Measurements from ENCODE around the gene CUBN. TPM values are rescaled to one million over a fixed set of nuclear protein-coding genes. Genes with fewer than 3 reads are reported as not detected.

CUBN gene
- total RNA-seq, 2 experiments from 2014 or later, result 0.80 to 0.81 TPM

DNA sequence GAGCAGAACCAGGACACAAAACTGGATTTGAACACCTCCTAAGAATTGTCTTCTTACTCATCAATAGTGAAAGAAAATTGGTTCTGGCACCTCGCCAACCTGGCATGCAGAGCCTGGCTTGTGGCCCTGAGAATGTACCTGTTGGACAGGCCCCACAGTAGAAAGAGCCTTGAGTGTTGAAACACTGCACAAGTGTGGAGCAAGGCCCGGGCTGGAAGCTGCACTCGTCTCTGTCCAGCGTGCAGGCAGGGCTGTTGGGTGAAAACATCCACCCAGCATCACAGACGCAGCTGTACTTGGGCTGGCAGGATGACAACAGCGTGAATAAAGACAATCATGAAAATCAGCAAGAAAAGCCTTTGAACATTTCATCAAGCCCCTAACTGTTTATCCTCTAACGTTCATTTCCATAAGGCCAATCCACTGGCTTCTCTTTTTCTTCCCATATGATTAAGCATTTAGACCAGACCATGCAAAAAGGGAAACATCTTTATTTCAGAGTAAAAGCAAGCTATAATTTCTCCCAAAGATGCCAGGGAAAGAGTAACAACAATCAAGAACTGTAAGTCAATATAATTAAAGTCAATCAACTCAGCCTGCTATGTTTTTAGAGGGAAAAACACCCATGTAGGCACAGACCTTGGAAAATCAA is 15.6 kb downstream of the CUBN start:
- no peak overlapping the region for H3K4me3 Mint-ChIP-seq
- no peaks in the 10 kb centered on the region for H3K27me3 Mint-ChIP-seq
- H3K27ac Mint-ChIP-seq, result no peak overlapping the region
- no peak for DNase-seq
- H3K36me3 Mint-ChIP-seq (ENCODE audit: low read depth), result peaks cover 4% of the 10 kb centered on the region
- POLR2A ChIA-PET, result no interaction called here
- no peaks in the 10 kb centered on the region for H3K9me3 Mint-ChIP-seq
- CTCF ChIA-PET, result no interaction called here
- H3K4me1 Mint-ChIP-seq, result peaks cover 4% of the 10 kb centered on the region

GRCh38 chr10:17113346-17113745 is 16.3 kb downstream of the CUBN start:
- no peak overlapping the region for H3K4me3 Mint-ChIP-seq
- ChIA-PET CTCF (no interaction called here), POLR2A (no interaction called here)
- H3K36me3 Mint-ChIP-seq (ENCODE audit: low read depth), result peaks cover 4% of the 10 kb centered on the region
- no peaks in the 10 kb centered on the region for H3K27me3 Mint-ChIP-seq
- H3K4me1 Mint-ChIP-seq, result peaks cover 4% of the 10 kb centered on the region
- H3K9me3 Mint-ChIP-seq, result no peaks in the 10 kb centered on the region
- DNase-seq, result no peak
- no peak overlapping the region for H3K27ac Mint-ChIP-seq

DNA sequence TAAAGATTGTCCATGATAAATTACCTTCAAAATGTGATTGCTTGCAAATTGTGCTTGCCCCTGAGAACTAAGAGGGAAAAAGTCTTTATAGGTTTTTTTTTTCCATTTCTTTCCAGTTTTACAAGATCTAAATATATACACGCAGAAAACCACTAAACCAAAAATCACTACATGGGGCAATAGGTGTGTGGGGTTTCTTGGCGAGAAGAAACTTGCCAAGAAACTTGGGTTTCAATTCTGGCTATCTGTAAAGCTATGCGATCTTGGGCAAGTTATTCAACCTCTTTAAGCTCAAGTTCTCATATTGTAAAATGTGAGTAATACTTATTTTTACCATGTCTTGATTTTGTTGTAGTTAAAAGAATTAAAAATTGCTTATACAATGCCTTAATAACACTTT is 17.0 kb downstream of the CUBN start:
- ChIA-PET CTCF (no interaction called here), POLR2A (no interaction called here)
- no peaks in the 10 kb centered on the region for H3K9me3 Mint-ChIP-seq
- H3K4me3 Mint-ChIP-seq, result no peak overlapping the region
- H3K36me3 Mint-ChIP-seq (ENCODE audit: low read depth), result peaks cover 4% of the 10 kb centered on the region
- H3K27ac Mint-ChIP-seq, result no peak overlapping the region
- DNase-seq, result no peak
- peaks cover 4% of the 10 kb centered on the region for H3K4me1 Mint-ChIP-seq
- H3K27me3 Mint-ChIP-seq, result no peaks in the 10 kb centered on the region

DNA sequence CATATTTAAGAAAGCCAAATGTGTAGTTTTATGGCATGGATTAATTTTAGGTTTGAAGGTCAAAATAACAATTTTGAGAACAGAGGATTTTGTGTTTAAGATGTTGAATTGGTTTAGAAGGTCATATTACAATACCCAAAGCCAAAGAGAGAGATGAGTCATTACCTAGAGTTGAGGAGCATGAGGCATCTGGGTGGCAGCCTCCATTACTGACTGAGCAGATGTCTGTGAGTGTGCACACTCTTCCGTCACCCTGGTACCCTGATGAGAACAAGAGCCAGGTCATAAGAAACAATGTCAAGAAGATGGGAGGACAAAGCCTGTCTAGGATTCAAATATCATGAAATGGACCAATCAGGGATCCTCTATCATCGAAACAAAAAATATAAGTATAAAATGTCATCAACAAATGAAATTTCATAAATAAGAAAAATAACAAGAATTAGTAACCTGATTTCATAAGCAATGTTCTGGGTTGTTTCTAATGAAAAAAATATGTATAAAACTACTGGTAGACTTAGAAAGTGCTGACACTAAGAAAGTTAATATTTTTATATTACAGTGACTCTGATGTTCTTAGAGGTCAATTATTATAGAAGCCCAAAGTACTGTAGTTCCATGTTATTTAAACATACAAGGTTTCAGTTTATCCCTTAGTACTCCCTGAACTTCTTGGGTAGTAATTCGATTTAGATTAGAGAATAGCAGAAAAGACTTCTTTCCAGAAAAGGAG is 20.0 kb downstream of the CUBN start:
- Mint-ChIP-seq H3K4me3 (no peak overlapping the region), H3K4me1 (no peaks in the 10 kb centered on the region), H3K9me3 (no peaks in the 10 kb centered on the region), H3K27ac (no peak overlapping the region), H3K27me3 (no peaks in the 10 kb centered on the region), H3K36me3 (ENCODE audit: low read depth) (peaks cover 4% of the 10 kb centered on the region)
- CTCF ChIA-PET, result no interaction called here
- POLR2A ChIA-PET, result no interaction called here
- DNase-seq, result no peak

GRCh38 chr10:17109046-17109445 is 20.6 kb downstream of the CUBN start:
- Mint-ChIP-seq H3K4me3 (no peak overlapping the region), H3K36me3 (ENCODE audit: low read depth) (peaks cover 4% of the 10 kb centered on the region), H3K27ac (no peak overlapping the region), H3K27me3 (no peaks in the 10 kb centered on the region), H3K9me3 (no peaks in the 10 kb centered on the region), H3K4me1 (no peaks in the 10 kb centered on the region)
- DNase-seq, result no peak
- ChIA-PET POLR2A (no interaction called here), CTCF (no interaction called here)

GRCh38 chr10:17106991-17107390 is 22.6 kb downstream of the CUBN start:
- no peaks in the 10 kb centered on the region for H3K27me3 Mint-ChIP-seq
- ChIA-PET CTCF (no interaction called here), POLR2A (no interaction called here)
- H3K4me3 Mint-ChIP-seq, result no peak overlapping the region
- H3K36me3 Mint-ChIP-seq (ENCODE audit: low read depth), result no peaks in the 10 kb centered on the region
- H3K9me3 Mint-ChIP-seq, result no peaks in the 10 kb centered on the region
- no peak for DNase-seq
- H3K4me1 Mint-ChIP-seq, result no peaks in the 10 kb centered on the region
- no peak overlapping the region for H3K27ac Mint-ChIP-seq

GRCh38 chr10:17101910-17102266 is 27.7 kb downstream of the CUBN start:
- ChIA-PET POLR2A (no interaction called here), CTCF (no interaction called here)
- no peaks in the 10 kb centered on the region for H3K27me3 Mint-ChIP-seq
- no peaks in the 10 kb centered on the region for H3K4me1 Mint-ChIP-seq
- H3K36me3 Mint-ChIP-seq (ENCODE audit: low read depth), result peaks cover under 1% of the 10 kb centered on the region
- H3K27ac Mint-ChIP-seq, result no peak overlapping the region
- DNase-seq, result no peak
- no peak overlapping the region for H3K4me3 Mint-ChIP-seq
- H3K9me3 Mint-ChIP-seq, result peaks cover under 1% of the 10 kb centered on the region

DNA sequence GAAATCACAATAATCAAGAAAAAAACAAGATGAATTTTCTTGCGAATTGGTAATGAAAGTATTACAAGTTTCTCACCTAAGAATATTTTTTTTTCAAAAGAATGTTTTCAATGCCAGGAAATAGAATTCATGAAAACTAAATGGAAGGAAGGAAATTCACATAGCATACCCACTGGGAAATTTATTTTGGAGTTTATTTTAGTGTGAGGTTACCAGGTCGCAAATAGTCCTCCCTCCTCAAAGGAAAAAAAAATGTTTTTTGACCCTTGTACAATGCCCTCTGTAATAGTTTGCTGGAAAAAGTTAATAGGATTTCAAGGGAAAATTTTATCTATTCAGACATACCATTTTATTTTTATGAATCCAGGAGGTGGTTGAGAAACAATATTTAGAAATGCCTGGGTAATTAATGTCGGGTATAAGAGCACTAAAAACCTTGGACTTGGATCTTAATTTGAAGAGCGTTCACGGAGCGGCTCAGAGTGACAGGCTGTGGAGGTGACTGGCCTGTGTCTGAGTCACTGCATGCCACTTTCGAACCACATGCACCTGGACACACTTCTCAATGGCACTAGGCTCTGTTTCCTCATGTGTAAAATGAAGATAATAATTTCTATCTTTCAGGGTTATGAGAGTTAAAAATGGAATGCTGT is 28.2 kb downstream of the CUBN start:
- H3K9me3 Mint-ChIP-seq, result peaks cover 2% of the 10 kb centered on the region
- H3K4me3 Mint-ChIP-seq, result no peak overlapping the region
- H3K27ac Mint-ChIP-seq, result no peak overlapping the region
- H3K36me3 Mint-ChIP-seq (ENCODE audit: low read depth), result peaks cover 3% of the 10 kb centered on the region
- ChIA-PET POLR2A (no interaction called here), CTCF (no interaction called here)
- H3K4me1 Mint-ChIP-seq, result no peaks in the 10 kb centered on the region
- no peaks in the 10 kb centered on the region for H3K27me3 Mint-ChIP-seq
- no peak for DNase-seq

- Mint-ChIP-seq H3K27ac (no peak overlapping the region), H3K4me3 (no peak overlapping the region), H3K4me1 (no peaks in the 10 kb centered on the region), H3K9me3 (peaks cover 2% of the 10 kb centered on the region), H3K36me3 (ENCODE audit: low read depth) (peaks cover 3% of the 10 kb centered on the region), H3K27me3 (no peaks in the 10 kb centered on the region)
- CTCF ChIA-PET, result no interaction called here
- POLR2A ChIA-PET, result no interaction called here
- DNase-seq, result no peak
Observed at GRCh38 chr10:17100586-17100985, 29.0 kb downstream of the CUBN start.

DNA sequence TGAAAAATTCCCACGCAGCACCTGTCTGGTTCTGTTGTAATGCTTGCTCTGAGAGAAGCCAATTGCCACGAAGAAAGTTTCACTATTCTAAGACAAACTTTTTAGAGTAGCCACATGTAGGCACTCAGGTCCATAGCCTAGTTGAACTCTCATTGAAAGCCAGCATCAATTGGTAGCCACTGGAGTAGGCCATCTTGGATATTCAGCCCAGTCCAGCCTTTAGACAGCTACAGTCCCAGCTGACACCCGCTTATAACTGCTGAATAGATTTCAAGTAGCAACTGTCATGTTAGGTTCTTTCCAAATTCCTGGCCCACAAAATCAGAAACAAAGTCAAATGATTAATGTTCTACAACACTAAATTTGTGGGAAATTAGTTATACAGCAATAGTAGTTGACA is 31.6 kb downstream of the CUBN start:
- POLR2A ChIA-PET, result no interaction called here
- Mint-ChIP-seq H3K27me3 (no peaks in the 10 kb centered on the region), H3K27ac (no peak overlapping the region), H3K4me3 (no peak overlapping the region), H3K9me3 (peaks cover 5% of the 10 kb centered on the region), H3K36me3 (ENCODE audit: low read depth) (peaks cover 3% of the 10 kb centered on the region), H3K4me1 (no peaks in the 10 kb centered on the region)
- CTCF ChIA-PET, result no interaction called here
- DNase-seq, result no peak

DNA sequence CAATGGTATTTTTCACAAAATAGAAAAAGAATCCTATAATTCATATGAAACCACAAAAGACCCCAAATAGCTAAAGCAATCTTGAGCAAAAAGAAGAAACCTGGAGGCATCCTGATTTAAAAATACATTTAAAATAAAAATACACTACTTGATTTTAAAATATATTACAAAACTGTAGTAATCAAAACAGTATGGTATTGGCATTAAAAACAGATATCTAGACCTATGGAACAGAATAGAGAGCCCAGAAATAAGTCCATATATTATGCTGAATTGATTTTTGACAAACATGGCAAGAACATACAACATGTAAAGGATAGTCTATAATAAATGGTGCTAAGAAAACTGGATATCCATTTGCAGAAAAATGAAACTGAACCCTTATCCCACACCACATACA is 34.8 kb downstream of the CUBN start:
- no peak overlapping the region for H3K27ac Mint-ChIP-seq
- H3K4me3 Mint-ChIP-seq, result no peak overlapping the region
- H3K9me3 Mint-ChIP-seq, result peaks cover 11% of the 10 kb centered on the region
- peaks cover 6% of the 10 kb centered on the region for H3K36me3 Mint-ChIP-seq (ENCODE audit: low read depth)
- DNase-seq, result no peak
- ChIA-PET POLR2A (no interaction called here), CTCF (no interaction called here)
- peaks cover 11% of the 10 kb centered on the region for H3K4me1 Mint-ChIP-seq
- no peaks in the 10 kb centered on the region for H3K27me3 Mint-ChIP-seq

DNA sequence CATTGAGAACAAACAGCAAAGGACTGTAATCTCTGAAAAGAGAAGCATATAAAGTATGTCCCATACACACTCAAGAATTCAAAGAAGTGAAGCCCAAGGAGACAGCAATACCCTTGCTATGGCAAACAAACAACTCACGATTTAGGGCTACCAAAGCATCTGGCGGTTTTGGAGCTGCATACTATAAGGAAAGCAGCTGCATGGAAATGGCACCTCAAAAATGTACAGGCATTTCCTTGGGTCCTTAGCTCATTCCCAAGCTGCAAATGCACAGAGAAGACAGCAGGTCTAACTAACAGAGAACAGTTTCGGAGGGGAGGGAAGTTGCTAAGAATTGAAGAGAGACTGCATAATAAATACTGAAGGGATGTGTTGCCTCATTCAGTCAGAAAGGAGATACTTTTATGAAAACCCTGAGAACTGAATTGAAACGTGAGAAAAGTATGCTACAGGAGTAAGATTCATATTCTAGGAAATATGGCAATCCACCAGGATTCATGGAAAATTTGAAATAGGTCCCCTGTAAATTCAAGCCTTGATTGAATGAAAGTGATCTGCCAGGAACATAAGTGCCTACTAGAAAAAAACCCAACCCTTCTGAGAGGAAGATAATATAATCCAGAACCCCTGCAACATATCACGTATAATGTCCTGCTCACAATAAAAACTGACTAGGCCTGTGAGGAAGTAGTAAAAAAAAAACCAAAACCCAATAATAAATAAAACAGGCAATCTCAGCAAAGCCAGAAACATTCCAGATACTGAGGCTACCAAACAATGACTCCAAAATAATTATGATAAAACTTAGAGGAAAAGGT is 36.4 kb downstream of the CUBN start:
- Mint-ChIP-seq H3K27me3 (no peaks in the 10 kb centered on the region), H3K9me3 (peaks cover 11% of the 10 kb centered on the region), H3K4me1 (peaks cover 11% of the 10 kb centered on the region), H3K36me3 (ENCODE audit: low read depth) (peaks cover 6% of the 10 kb centered on the region), H3K4me3 (no peak overlapping the region), H3K27ac (no peak overlapping the region)
- CTCF ChIA-PET, result no interaction called here
- POLR2A ChIA-PET, result no interaction called here
- DNase-seq, result no peak

DNA sequence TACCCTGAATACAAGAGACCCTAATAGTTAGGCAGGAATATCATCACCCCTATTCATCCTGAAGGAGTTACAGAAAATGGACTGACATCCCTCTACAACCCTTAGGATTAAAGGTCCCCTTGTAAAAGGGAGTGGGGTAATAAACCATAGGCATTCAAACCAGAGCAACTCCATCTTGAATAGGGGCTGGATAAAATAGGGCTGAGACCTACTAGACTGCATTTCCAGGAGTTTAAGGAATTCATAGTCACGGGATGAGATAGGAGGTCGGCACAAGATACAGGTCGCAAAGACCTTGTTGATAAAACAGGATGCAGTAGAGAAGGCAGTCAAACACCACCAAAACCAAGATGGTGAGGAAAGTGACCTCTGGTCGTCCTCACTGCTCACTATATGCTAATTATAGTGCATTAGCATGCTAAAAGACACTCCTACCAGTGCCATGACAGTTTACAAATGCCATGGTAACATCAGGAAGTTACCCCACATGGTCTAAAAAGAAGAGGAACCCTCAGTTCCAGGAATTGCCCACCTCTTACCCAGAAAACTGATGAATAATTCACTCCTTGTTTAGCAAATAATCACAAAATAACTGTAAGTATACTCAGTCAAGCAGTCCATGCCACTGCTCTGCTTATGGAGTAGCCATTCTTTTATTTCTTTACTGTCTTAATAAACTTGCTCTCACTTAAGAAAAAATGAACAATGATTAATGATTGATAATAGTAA is 37.2 kb downstream of the CUBN start:
- ChIA-PET CTCF (no interaction called here), POLR2A (no interaction called here)
- H3K4me1 Mint-ChIP-seq, result peaks cover 11% of the 10 kb centered on the region
- H3K4me3 Mint-ChIP-seq, result no peak overlapping the region
- H3K9me3 Mint-ChIP-seq, result peaks cover 11% of the 10 kb centered on the region
- no peak overlapping the region for H3K27ac Mint-ChIP-seq
- H3K27me3 Mint-ChIP-seq, result no peaks in the 10 kb centered on the region
- H3K36me3 Mint-ChIP-seq (ENCODE audit: low read depth), result peaks cover 6% of the 10 kb centered on the region
- no peak for DNase-seq
